ENCODE measurements around the gene GOLGA6A. TPM values are rescaled to one million over a fixed set of nuclear protein-coding genes. Genes with fewer than 3 reads are reported as not detected.
A peak's percentile ranks its signal among the peaks of the same experiment; 100 is the strongest.
"Not testable (repeated sequence)": the region's sequence is repeated elsewhere in the genome, so short reads cannot be mapped to it uniquely, and the experiment has no call there.

The GOLGA6A gene
- under 1 TPM in 2 of 4 donors, not detected in 2; 0.01 to 0.12 TPM for polyA plus RNA-seq
- long read RNA-seq, donor 1 = 0 reads
- long read RNA-seq, donor 2 = 0 reads
- long read RNA-seq, donor 3 = 0 reads
- long read RNA-seq, donor 4 = 0 reads
- long read RNA-seq, donor 5 = 0 reads
- long read RNA-seq, donor 6 = 0 reads
- long read RNA-seq, donor 7 = 0 reads
- long read RNA-seq, donor 8 = 0 reads
- long read RNA-seq, donor 9 = 0 reads
- long read RNA-seq, donor 10 = 0 reads

GRCh38 chr15:74082450-74082849 is at the start of gene GOLGA6A:
Gene GOLGA6A, minus strand, starts transcription at chr15:74082550. Its CDS starts 41 bp downstream, at chr15:74082509.
- FAIRE-seq; DNase-seq; H3K4me1 ChIP-seq (ENCODE audit: control insufficient read depth in 3 of 3, insufficient read depth in 2 of 3, low read depth in 1 of 3, low read length in 2 of 3); H3K4me3 ChIP-seq (ENCODE audit: low read depth in 1 of 3, low read length in 3 of 3); H3K9me3 ChIP-seq (ENCODE audit: control insufficient read depth in 2 of 2, insufficient read depth in 1 of 2, low read depth in 1 of 2, low read length in 1 of 2); H3K27ac ChIP-seq (ENCODE audit: low read depth in 1 of 3, low read length in 2 of 3); H3K36me3 ChIP-seq (ENCODE audit: control insufficient read depth in 3 of 3, insufficient read depth in 2 of 3, low read depth in 1 of 3, low read length in 3 of 3); H3K27me3 ChIP-seq (ENCODE audit: control insufficient read depth in 3 of 3, insufficient read depth in 3 of 3, low read length in 3 of 3): not testable (repeated sequence)
- WGBS, 3 donors = no CpG with 5 or more reads among the region's 7 CpGs

- H3K27me3 ChIP-seq (ENCODE audit: control insufficient read depth in 3 of 3, insufficient read depth in 3 of 3, low read length in 3 of 3) = peaks cover 33 to 99% (median 54%) of the 10 kb centered on the region in 3 donors
- H3K9me3 ChIP-seq (ENCODE audit: control insufficient read depth in 2 of 2, insufficient read depth in 1 of 2, low read depth in 1 of 2, low read length in 1 of 2) = peaks cover 0 to 20% of the 10 kb centered on the region in 2 donors
- WGBS, 3 donors = 27 to 34% (median 33%) methylated on average over 20 of the region's 20 CpGs
- no peak overlapping the region for H3K27ac ChIP-seq (ENCODE audit: low read depth in 1 of 3, low read length in 2 of 3)
- no peak overlapping the region for H3K4me3 ChIP-seq (ENCODE audit: low read depth in 1 of 3, low read length in 3 of 3)
- no peak for FAIRE-seq
- no peak for DNase-seq
- H3K36me3 ChIP-seq (ENCODE audit: control insufficient read depth in 3 of 3, insufficient read depth in 2 of 3, low read depth in 1 of 3, low read length in 3 of 3) = no peaks in the 10 kb centered on the region
- H3K4me1 ChIP-seq (ENCODE audit: control insufficient read depth in 3 of 3, insufficient read depth in 2 of 3, low read depth in 1 of 3, low read length in 2 of 3) = peaks cover 0 to 29% (median 0%) of the 10 kb centered on the region in 3 donors
Measured at GRCh38 chr15:74131628-74132413, 49.5 kb upstream of the GOLGA6A start.

GRCh38 chr15:74130849-74131627 is 48.7 kb upstream of the GOLGA6A start:
- DNase-seq (no peak), FAIRE-seq (no peak)
- Histone ChIP-seq H3K27ac (ENCODE audit: low read depth in 1 of 3, low read length in 2 of 3) (no peak overlapping the region), H3K27me3 (ENCODE audit: control insufficient read depth in 3 of 3, insufficient read depth in 3 of 3, low read length in 3 of 3) (peaks cover 28 to 98% (median 50%) of the 10 kb centered on the region in 3 donors), H3K4me3 (ENCODE audit: low read depth in 1 of 3, low read length in 3 of 3) (no peak overlapping the region), H3K9me3 (ENCODE audit: control insufficient read depth in 2 of 2, insufficient read depth in 1 of 2, low read depth in 1 of 2, low read length in 1 of 2) (peaks cover 0 to 20% of the 10 kb centered on the region in 2 donors), H3K36me3 (ENCODE audit: control insufficient read depth in 3 of 3, insufficient read depth in 2 of 3, low read depth in 1 of 3, low read length in 3 of 3) (no peaks in the 10 kb centered on the region), H3K4me1 (ENCODE audit: control insufficient read depth in 3 of 3, insufficient read depth in 2 of 3, low read depth in 1 of 3, low read length in 2 of 3) (peaks cover 0 to 24% (median 0%) of the 10 kb centered on the region in 3 donors)
- 13 to 15% (median 15%) methylated on average over 28 of the region's 28 CpGs for WGBS, 3 donors

GRCh38 chr15:74130155-74130848 is 48.0 kb upstream of the GOLGA6A start, which contains the start of gene ISLR2:
Gene ISLR2, plus strand, starts transcription at chr15:74130586. Its CDS starts 2,169 bp downstream, at chr15:74132755.
- no peak within 1 kb of the TSS for H3K27ac ChIP-seq (ENCODE audit: low read depth in 1 of 3, low read length in 2 of 3)
- H3K9me3 ChIP-seq (ENCODE audit: control insufficient read depth in 2 of 2, insufficient read depth in 1 of 2, low read depth in 1 of 2, low read length in 1 of 2) = peaks cover 0 to 20% of the 10 kb centered on the region in 2 donors
- 3 to 8% (median 5%) methylated on average over 49 to 53 of the region's 53 CpGs for WGBS, 3 donors
- H3K27me3 ChIP-seq (ENCODE audit: control insufficient read depth in 3 of 3, insufficient read depth in 3 of 3, low read length in 3 of 3) = peaks cover 24 to 98% (median 49%) of the 10 kb centered on the region in 3 donors
- FAIRE-seq (no peak), DNase-seq (peak in 1 of 2 donors; percentile 21)
- no peaks in the 10 kb centered on the region for H3K36me3 ChIP-seq (ENCODE audit: control insufficient read depth in 3 of 3, insufficient read depth in 2 of 3, low read depth in 1 of 3, low read length in 3 of 3)
- peaks cover 0 to 23% (median 0%) of the 10 kb centered on the region in 3 donors for H3K4me1 ChIP-seq (ENCODE audit: control insufficient read depth in 3 of 3, insufficient read depth in 2 of 3, low read depth in 1 of 3, low read length in 2 of 3)
- no peak within 1 kb of the TSS for H3K4me3 ChIP-seq (ENCODE audit: low read depth in 1 of 3, low read length in 3 of 3)

- 4 to 9% (median 7%) methylated on average over 40 of the region's 40 CpGs for WGBS, 3 donors
- H3K4me1 ChIP-seq (ENCODE audit: control insufficient read depth in 3 of 3, insufficient read depth in 2 of 3, low read depth in 1 of 3, low read length in 2 of 3) = peaks cover 0 to 17% (median 0%) of the 10 kb centered on the region in 3 donors
- H3K27me3 ChIP-seq (ENCODE audit: control insufficient read depth in 3 of 3, insufficient read depth in 3 of 3, low read length in 3 of 3) = peaks cover 20 to 98% (median 44%) of the 10 kb centered on the region in 3 donors
- no peak overlapping the region for H3K27ac ChIP-seq (ENCODE audit: low read depth in 1 of 3, low read length in 2 of 3)
- H3K9me3 ChIP-seq (ENCODE audit: control insufficient read depth in 2 of 2, insufficient read depth in 1 of 2, low read depth in 1 of 2, low read length in 1 of 2) = peaks cover 0 to 15% of the 10 kb centered on the region in 2 donors
- no peaks in the 10 kb centered on the region for H3K36me3 ChIP-seq (ENCODE audit: control insufficient read depth in 3 of 3, insufficient read depth in 2 of 3, low read depth in 1 of 3, low read length in 3 of 3)
- FAIRE-seq = no peak
- no peak overlapping the region for H3K4me3 ChIP-seq (ENCODE audit: low read depth in 1 of 3, low read length in 3 of 3)
- DNase-seq = peak in 1 of 2 donors; percentile 24
Measured at GRCh38 chr15:74129586-74130154, 47.3 kb upstream of the GOLGA6A start.

- no peak overlapping the region for H3K27ac ChIP-seq (ENCODE audit: low read depth in 1 of 3, low read length in 2 of 3)
- DNase-seq (no peak), FAIRE-seq (no peak)
- WGBS, 3 donors = 9 to 14% (median 12%) methylated on average over 38 to 43 of the region's 43 CpGs
- H3K9me3 ChIP-seq (ENCODE audit: control insufficient read depth in 2 of 2, insufficient read depth in 1 of 2, low read depth in 1 of 2, low read length in 1 of 2) = peaks cover 0 to 15% of the 10 kb centered on the region in 2 donors
- peaks cover 19 to 93% (median 39%) of the 10 kb centered on the region in 3 donors for H3K27me3 ChIP-seq (ENCODE audit: control insufficient read depth in 3 of 3, insufficient read depth in 3 of 3, low read length in 3 of 3)
- no peaks in the 10 kb centered on the region for H3K36me3 ChIP-seq (ENCODE audit: control insufficient read depth in 3 of 3, insufficient read depth in 2 of 3, low read depth in 1 of 3, low read length in 3 of 3)
- H3K4me3 ChIP-seq (ENCODE audit: low read depth in 1 of 3, low read length in 3 of 3) = no peak overlapping the region
- peaks cover 0 to 15% (median 0%) of the 10 kb centered on the region in 3 donors for H3K4me1 ChIP-seq (ENCODE audit: control insufficient read depth in 3 of 3, insufficient read depth in 2 of 3, low read depth in 1 of 3, low read length in 2 of 3)
Measured at GRCh38 chr15:74128785-74129585, 46.6 kb upstream of the GOLGA6A start.

Measured in small intestine (tissue), 16 donors.